ENCODE data around the gene ADAM11. TPM values are rescaled to one million over a fixed set of nuclear protein-coding genes. Genes with fewer than 3 reads are reported as not detected.

ADAM11 gene
- total and polyA plus RNA-seq, 2 of the 13 experiments (the other 11 are each of a cell fraction or from before 2014, with no cell fraction given) = 0.38 to 0.91 TPM

- intact Hi-C loops (cut with micrococcal nuclease; ENCODE audit: unreplicated experiment) (no loop called here), in situ Hi-C loops (cut with HindIII; ENCODE audit: extremely low pct_ligation_motif_present, low pct_unique_long_range_greater_than_20kb) (loop anchor here (25.0 kb wide), 1 partner anchor 214 kb away; no protein-coding TSS in a partner anchor)
- 63% methylated on average over 11 of the region's 11 CpGs for WGBS (ENCODE audit: low lambda C conversion rate)
- ATAC-seq (no peak), DNase-seq (ENCODE audit: low spot score) (no peak), FAIRE-seq (no peak)
- H3K79me2 ChIP-seq (ENCODE audit: insufficient read depth, low read length) = no peaks in the 10 kb centered on the region
- no peaks in the 10 kb centered on the region for H3K9me3 ChIP-seq (ENCODE audit: low read length)
- no peak overlapping the region for H3K9ac ChIP-seq (ENCODE audit: insufficient read depth, low read depth, low read length)
- peaks cover 0 to 3% of the 10 kb centered on the region in 2 experiments; a peak in 2 of 5 replicates for H3K27me3 ChIP-seq (ENCODE audit: control insufficient read depth in 1 of 2, insufficient read depth in 2 of 2, low read length in 2 of 2)
- H3K4me1 ChIP-seq (ENCODE audit: insufficient read depth, low read length) = peaks cover 22% of the 10 kb centered on the region
- H3K4me2 ChIP-seq (ENCODE audit: low read depth, low read length) = no peak overlapping the region
- H2AFZ ChIP-seq (ENCODE audit: low read length) = no peak overlapping the region
- POLR2A ChIA-PET = no interaction called here
- no peak overlapping the region for H3K4me3 ChIP-seq (replicated peaks in 1 of 3; ENCODE audit: insufficient read depth in 1 of 3, low read depth in 2 of 3, low read length in 3 of 3)
- TF ChIP-seq KLF6 (CRISPR knock-in tag; IDR thresholded peaks at IDR 0.05) = no peak
- no peak for TF ChIP-seq ZBTB20 (CRISPR knock-in tag; IDR thresholded peaks at IDR 0.05; ENCODE audit: borderline replicate concordance, low read depth)
- no peak for TF ChIP-seq HNF1A (IDR thresholded peaks at IDR 0.05; ENCODE audit: low read depth)
- TF ChIP-seq HNF1A (CRISPR knock-in tag; IDR thresholded peaks at IDR 0.05; ENCODE audit: borderline replicate concordance) = no peak
- TF ChIP-seq RBFOX2 (IDR thresholded peaks at IDR 0.05; ENCODE audit: low read depth, low read length) = no peak
- no peak for TF ChIP-seq CAMTA2 (CRISPR knock-in tag; IDR thresholded peaks at IDR 0.05; ENCODE audit: borderline replicate concordance)
- no peak for TF ChIP-seq GABPA (IDR thresholded peaks at IDR 0.05; ENCODE audit: low read depth, low read length)
- no peak for TF ChIP-seq GABPA (CRISPR knock-in tag; IDR thresholded peaks at IDR 0.05; ENCODE audit: low read depth)
- TF ChIP-seq SMC3 (IDR thresholded peaks at IDR 0.05; ENCODE audit: low read length) = no peak
- no peak for TF ChIP-seq ZFP1 (CRISPR knock-in tag; IDR thresholded peaks at IDR 0.05)
- no peak for TF ChIP-seq IRF1 (CRISPR knock-in tag; IDR thresholded peaks at IDR 0.05; ENCODE audit: low read depth)
- TF ChIP-seq ZBTB4 (CRISPR knock-in tag; IDR thresholded peaks at IDR 0.05; ENCODE audit: borderline replicate concordance) = no peak
- TF ChIP-seq NFE2L2 (IDR thresholded peaks at IDR 0.05; ENCODE audit: low read length) = no peak
- TF ChIP-seq GTF2F1 (IDR thresholded peaks at IDR 0.05; ENCODE audit: low read length) = no peak
- no peak for TF ChIP-seq TRIM24 (CRISPR knock-in tag; IDR thresholded peaks at IDR 0.05)
- no peak for TF ChIP-seq SP140L (CRISPR knock-in tag; IDR thresholded peaks at IDR 0.05; ENCODE audit: borderline replicate concordance)
- no peak for TF ChIP-seq HBP1 (CRISPR knock-in tag; IDR thresholded peaks at IDR 0.05; ENCODE audit: low read depth)
- H4K20me1 ChIP-seq (ENCODE audit: insufficient read depth, low read length) = no peaks in the 10 kb centered on the region
- 0 out of 5 replicates have a peak, but pooled peaks cover 0 to 1% of the 10 kb centered on the region in 2 experiments for H3K36me3 ChIP-seq (replicated peaks in 1 of 2; ENCODE audit: control insufficient read depth in 1 of 2, insufficient read depth in 2 of 2, low read length in 2 of 2)
- CTCF ChIA-PET (ENCODE audit: low intra/inter-chr PET ratio, low total read pairs) = no interaction called here
- no TSS peak for BruUV-seq (replicated peaks)
- H3K27ac ChIP-seq (ENCODE audit: extremely low read length, insufficient read depth, low read length) = no peak overlapping the region
Measured at GRCh38 chr17:44797802-44798201, 39.0 kb downstream of the ADAM11 start.
